Epithelial cell of esophagus (primary cell): ENCODE results near the gene SCYL2.

ENCODE experiments used
- DNase-seq: peaks from one replicate; pipeline ENCODE4 v3.0.0; 2010; ENCODE audit warnings: low read depth
- H3K4me3 ChIP-seq: 2 replicates; pipeline ENCODE4 v1.5.1; 2011; ENCODE audit warnings: mild to moderate bottlenecking, low read length, control low read depth
- TF ChIP-seq, protein P1 (sequence below): IDR thresholded peaks from 2 replicates; pipeline ENCODE4 v1.5.1; 2011; ENCODE audit warnings: low read depth, mild to moderate bottlenecking, low read length, control low read depth, inconsistent platforms; ENCODE audit not compliant: insufficient read depth; ENCODE audit errors: missing control alignments

Gene SCYL2

DNA sequence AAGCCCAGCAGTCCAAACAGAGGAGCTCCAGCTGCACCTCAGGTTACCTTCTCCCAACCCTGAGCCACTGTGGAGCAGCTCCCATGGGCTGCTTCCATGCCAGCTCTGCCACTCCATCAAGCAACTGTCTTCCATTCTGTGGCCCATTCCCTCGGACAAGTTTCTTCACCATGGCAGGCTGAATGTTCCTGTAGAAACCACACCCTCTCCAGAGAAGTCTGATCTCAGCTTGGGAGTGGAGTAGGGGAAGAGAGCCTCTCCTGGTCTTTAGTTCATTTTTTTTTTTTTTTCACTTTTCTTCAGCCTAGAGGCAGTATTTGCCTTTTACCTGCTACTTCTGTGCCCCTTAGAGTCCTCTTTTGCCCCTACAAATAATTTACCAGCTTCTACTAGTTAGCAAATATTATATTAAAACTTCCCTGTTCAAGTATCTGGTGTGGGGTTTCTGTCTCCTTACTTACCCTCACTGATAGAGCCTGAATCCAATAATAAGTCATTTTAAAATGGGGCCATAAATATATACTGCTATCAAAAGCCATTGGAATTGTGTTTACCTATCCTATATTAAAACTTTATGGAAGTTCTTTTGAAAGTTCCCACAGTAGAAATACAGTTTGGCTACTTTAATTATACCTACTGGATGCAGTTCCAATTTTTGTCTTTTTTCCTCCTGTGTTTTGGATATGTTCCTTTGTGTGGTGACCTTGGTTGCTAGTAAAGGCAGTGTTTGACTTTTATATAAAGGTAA lies 78.2 kb downstream of the SCYL2 start:
- H3K4me3 ChIP-seq, result no peak overlapping the region
- DNase-seq, result peak; percentile 8
- TF ChIP-seq, protein P1, sequence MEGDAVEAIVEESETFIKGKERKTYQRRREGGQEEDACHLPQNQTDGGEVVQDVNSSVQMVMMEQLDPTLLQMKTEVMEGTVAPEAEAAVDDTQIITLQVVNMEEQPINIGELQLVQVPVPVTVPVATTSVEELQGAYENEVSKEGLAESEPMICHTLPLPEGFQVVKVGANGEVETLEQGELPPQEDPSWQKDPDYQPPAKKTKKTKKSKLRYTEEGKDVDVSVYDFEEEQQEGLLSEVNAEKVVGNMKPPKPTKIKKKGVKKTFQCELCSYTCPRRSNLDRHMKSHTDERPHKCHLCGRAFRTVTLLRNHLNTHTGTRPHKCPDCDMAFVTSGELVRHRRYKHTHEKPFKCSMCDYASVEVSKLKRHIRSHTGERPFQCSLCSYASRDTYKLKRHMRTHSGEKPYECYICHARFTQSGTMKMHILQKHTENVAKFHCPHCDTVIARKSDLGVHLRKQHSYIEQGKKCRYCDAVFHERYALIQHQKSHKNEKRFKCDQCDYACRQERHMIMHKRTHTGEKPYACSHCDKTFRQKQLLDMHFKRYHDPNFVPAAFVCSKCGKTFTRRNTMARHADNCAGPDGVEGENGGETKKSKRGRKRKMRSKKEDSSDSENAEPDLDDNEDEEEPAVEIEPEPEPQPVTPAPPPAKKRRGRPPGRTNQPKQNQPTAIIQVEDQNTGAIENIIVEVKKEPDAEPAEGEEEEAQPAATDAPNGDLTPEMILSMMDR, result no peak

DNA sequence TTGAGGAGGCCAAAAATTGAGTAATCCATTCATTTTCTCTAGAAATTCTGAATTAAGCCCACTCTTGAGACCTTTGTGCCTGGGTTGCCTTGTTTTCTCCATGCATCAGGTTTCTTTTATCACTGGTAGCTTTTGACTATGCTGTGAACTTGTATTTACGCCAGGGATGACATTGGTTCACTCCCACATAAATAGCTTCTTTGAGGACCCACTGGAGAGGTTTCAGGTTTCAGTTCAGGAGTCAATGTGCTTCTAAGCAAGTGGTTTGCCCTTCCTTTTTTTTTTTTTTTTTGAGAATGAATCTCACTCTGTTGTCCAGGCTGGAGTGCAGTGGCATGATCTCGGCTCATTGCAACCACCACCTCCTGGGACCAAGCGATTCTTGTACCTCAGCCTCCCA lies 79.7 kb downstream of the SCYL2 start:
- H3K4me3 ChIP-seq, result no peak overlapping the region
- TF ChIP-seq, protein P1, result no peak
- no peak for DNase-seq

DNA sequence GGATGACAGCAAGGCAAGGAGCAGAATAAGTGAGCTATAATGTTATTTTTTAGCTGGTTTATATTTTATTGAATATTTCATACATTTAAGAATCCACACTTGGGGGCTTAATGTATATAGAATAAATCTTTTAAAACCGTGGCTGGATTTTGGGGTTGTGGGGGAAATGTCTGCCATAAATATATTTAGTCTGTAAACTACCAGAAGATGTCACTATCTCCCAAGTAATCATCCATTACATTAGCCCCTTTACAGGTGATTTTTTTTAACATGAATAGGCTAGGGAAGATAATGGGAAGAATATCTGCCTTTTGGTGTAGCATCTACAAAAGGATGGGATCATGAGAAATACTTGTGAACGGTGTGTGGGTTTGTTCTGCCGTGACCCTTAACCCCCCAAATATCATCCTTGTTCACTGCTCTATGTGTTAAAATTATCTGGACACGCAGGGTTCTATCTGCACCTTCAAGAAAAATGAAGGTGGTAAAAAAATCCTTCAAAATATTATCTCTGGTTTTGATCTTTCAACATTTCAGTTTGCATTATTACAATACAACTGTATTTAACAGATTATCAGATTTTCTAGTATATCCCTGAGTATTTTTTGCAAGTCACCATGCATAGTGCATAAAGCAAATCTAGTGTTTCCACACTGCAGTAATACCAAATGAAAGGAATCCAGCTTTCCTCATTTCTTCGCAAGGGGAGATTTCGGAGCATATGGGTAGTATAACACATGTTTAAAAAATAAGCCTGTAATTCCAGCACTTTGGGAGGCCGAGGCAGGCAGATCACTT lies 81.9 kb downstream of the SCYL2 start:
- no peak overlapping the region for H3K4me3 ChIP-seq
- peak; percentile 47 for DNase-seq
- TF ChIP-seq, protein P1, result peak; percentile 29

DNA sequence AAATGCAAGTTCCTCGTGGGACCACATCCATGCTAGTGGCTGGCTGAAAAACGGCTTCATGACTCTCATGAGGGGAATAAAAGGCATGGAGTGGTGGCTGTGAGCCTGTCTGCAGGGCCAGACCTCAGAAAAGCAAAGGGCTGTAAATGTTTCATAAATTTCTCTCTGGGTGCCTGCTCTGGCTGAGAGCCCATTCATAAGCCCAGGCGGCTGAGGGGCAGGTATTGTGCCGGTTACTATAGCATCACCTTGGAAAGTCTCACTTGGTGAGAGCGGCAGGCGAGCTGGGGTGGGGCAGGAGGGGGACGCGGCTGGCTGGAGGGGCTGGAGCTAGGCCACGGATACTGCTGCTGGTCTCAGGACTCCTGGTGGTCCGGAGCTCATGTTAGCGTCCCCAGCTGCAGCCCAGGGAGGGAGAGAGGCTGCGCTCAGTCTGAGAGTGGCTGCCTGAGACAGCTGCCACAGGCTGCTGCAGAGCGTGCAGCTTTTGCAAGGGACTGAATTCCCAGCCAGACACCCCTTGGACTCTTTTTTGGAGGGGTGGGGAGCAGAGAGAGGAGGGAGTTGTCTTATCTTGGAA lies 89.8 kb downstream of the SCYL2 start, which contains the start of gene SLC17A8:
SLC17A8 (plus strand) TSS at position 431 of the 580 bp plus-strand sequence. CDS start 318 bp downstream, outside the sequence.
- DNase-seq, result no peak
- H3K4me3 ChIP-seq, result no peak within 1 kb of the TSS
- TF ChIP-seq, protein P1, result no peak

DNA sequence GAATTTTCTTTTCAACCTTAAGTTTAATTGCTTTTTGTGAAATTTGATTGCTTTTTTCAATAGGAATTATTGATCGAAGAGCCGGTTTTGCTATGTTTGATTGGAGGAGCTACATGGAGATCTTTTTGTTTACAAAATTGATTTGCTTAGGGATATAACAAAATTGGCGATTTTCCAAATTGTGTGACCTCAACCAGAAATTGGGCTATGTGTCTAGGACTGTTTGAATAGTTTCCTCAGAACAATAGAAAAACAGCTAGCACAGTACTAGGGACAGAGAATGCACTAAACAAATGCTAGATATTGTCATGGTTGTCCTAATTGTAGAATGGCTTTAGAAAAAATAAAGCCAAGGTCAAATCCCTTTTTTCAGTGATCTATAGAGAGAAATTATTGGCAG lies 92.3 kb downstream of the SCYL2 start:
- TF ChIP-seq, protein P1, result no peak
- no peak for DNase-seq
- H3K4me3 ChIP-seq, result no peak overlapping the region

DNA sequence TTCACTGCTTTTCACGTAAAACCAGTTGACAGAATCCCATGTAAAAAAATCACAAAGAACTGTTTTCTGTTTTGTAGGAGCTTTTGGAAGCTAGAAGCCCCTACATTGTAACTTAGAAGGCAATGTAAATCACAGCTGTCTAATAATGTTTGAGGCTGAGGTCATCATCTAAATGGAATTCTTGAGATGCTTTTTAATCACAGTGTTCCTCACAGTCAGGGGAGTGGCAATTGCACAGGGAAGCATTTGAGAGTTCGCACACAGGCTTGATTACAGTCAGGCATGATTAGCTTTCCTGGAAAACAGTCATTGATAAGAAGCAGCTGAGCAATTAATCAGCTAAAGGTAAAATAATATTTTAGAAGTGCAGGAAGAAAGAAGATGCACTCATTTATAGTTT lies 92.8 kb downstream of the SCYL2 start:
- peak; percentile 53 for DNase-seq
- no peak overlapping the region for H3K4me3 ChIP-seq
- TF ChIP-seq, protein P1, result no peak
